HG03571 (cell line): Measurements from ENCODE around the gene RAI14.

Source experiments
- ATAC-seq: cut with Tn5 transposase; IDR thresholded peaks from one replicate; pipeline ENCODE4 v1.9.1; 2021; ENCODE audit not compliant: unreplicated experiment

The RAI14 gene

GRCh38 chr5:34639852-34640626 is 16.1 kb upstream of the RAI14 start:
- no peak for ATAC-seq

GRCh38 chr5:34648039-34648839 is 7.9 kb upstream of the RAI14 start:
- no peak for ATAC-seq

- no peak for ATAC-seq
Observed at GRCh38 chr5:34648840-34649158, 7.3 kb upstream of the RAI14 start.

GRCh38 chr5:34651791-34652190 is 4.3 kb upstream of the RAI14 start:
- ATAC-seq = no peak

GRCh38 chr5:34652466-34652865 is 3.7 kb upstream of the RAI14 start:
- no peak for ATAC-seq

- ATAC-seq = no peak
Observed at GRCh38 chr5:34652914-34653313, 3.2 kb upstream of the RAI14 start.

GRCh38 chr5:34653708-34654107 is 2.4 kb upstream of the RAI14 start:
- ATAC-seq = no peak

- no peak for ATAC-seq
Observed at GRCh38 chr5:34655354-34655991, 655 bp upstream of the RAI14 start.

GRCh38 chr5:34656700-34657273 is 659 bp downstream of the RAI14 start:
- no peak for ATAC-seq

- no peak for ATAC-seq
Observed at GRCh38 chr5:34657274-34657921, 1.3 kb downstream of the RAI14 start.

- ATAC-seq = no peak
Observed at GRCh38 chr5:34657988-34658387, 1.9 kb downstream of the RAI14 start.

- no peak for ATAC-seq
Observed at GRCh38 chr5:34659168-34659567, 3.0 kb downstream of the RAI14 start.

GRCh38 chr5:34660444-34660843 is 4.3 kb downstream of the RAI14 start:
- no peak for ATAC-seq

GRCh38 chr5:34663771-34664496 is 7.8 kb downstream of the RAI14 start:
- ATAC-seq = no peak

- ATAC-seq = no peak
Observed at GRCh38 chr5:34666392-34667080, 10.4 kb downstream of the RAI14 start.

GRCh38 chr5:34667705-34668104 is 11.6 kb downstream of the RAI14 start:
- ATAC-seq = no peak

GRCh38 chr5:34669931-34670516 is 13.9 kb downstream of the RAI14 start:
- no peak for ATAC-seq

GRCh38 chr5:34672196-34672595 is 16.1 kb downstream of the RAI14 start:
- no peak for ATAC-seq

GRCh38 chr5:34673463-34674125 is 17.5 kb downstream of the RAI14 start:
- no peak for ATAC-seq
